Caco-2 (cell line): ENCODE measurements around the gene CAPZA1. TPM values are rescaled to one million over a fixed set of nuclear protein-coding genes. Genes with fewer than 3 reads are reported as not detected.

ENCODE experiments used
- BruUV-seq: library from RNA; stranded (reverse); fragments of 400-500 nt; replicated peaks from 2 replicates; lab custom pipeline; 2021; lab: Mats Ljungman, UMichigan
- CTCF ChIA-PET: fragments of 300-600 bp; sonication (Branson Sonifier 250); formaldehyde crosslinking; loops from one replicate; lab custom pipeline; 2022; ENCODE audit warnings: antibody characterized with exemption; lab: Charles Lee
- POLR2A ChIA-PET: fragments of 300-600 bp; sonication (Branson Sonifier 250); formaldehyde crosslinking; loops from one replicate; lab custom pipeline; 2022; ENCODE audit warnings: antibody characterized with exemption; lab: Charles Lee
- DNase-seq, 2 experiments: peaks; one replicate each; pipeline versions ENCODE4 v3.0.0 to v3.0.0-alpha.2; 2020 to 2022
- H3K27me3 ChIP-seq: replicated peaks from 2 replicates; pipeline ENCODE4 v1.6.0; 2011; ENCODE audit warnings: low read length; ENCODE audit not compliant: control insufficient read depth, insufficient read depth
- H3K36me3 ChIP-seq: 2 replicates; pipeline ENCODE4 v1.5.1; 2011; ENCODE audit warnings: low read length; ENCODE audit not compliant: control insufficient read depth, insufficient read depth
- H3K4me1 ChIP-seq: fragments of 250-450 bp; sonication (Bioruptor Pico); 2 replicates; pipeline ENCODE4 v1.5.1; 2020; ENCODE audit warnings: mild to moderate bottlenecking
- H3K4me3 ChIP-seq: 2 replicates; pipeline ENCODE4 v1.5.1; 2011; ENCODE audit warnings: low read depth, mild to moderate bottlenecking, control low read depth, low read length
- H3K9me3 ChIP-seq: fragments of 250-450 bp; sonication (Bioruptor Pico); 2 replicates; pipeline ENCODE4 v1.5.1; 2020; ENCODE audit warnings: mild to moderate bottlenecking, moderate library complexity
- H3K27ac Mint-ChIP-seq: one replicate; pipeline ENCODE4 v1.8.0; 2022; ENCODE audit warnings: mixed read lengths; ENCODE audit not compliant: unreplicated experiment
- H3K27me3 Mint-ChIP-seq: one replicate; pipeline ENCODE4 v1.8.0; 2022; ENCODE audit warnings: mixed read lengths; ENCODE audit not compliant: insufficient read depth, unreplicated experiment
- H3K36me3 Mint-ChIP-seq: one replicate; pipeline ENCODE4 v1.8.0; 2022; ENCODE audit warnings: mild to moderate bottlenecking, mixed read lengths; ENCODE audit not compliant: insufficient read depth, unreplicated experiment
- H3K4me1 Mint-ChIP-seq: one replicate; pipeline ENCODE4 v1.8.0; 2022; ENCODE audit warnings: low read depth, mixed read lengths; ENCODE audit not compliant: unreplicated experiment
- H3K4me3 Mint-ChIP-seq: one replicate; pipeline ENCODE4 v1.8.0; 2022; ENCODE audit warnings: mild to moderate bottlenecking, moderate library complexity, mixed read lengths; ENCODE audit not compliant: unreplicated experiment
- H3K9me3 Mint-ChIP-seq: one replicate; pipeline ENCODE4 v1.8.0; 2022; ENCODE audit warnings: mixed read lengths; ENCODE audit not compliant: unreplicated experiment
- CTCF ChIP-seq, 2 experiments: fragments of 200-600 bp in 1 of 2; IDR thresholded peaks; 1 replicate in 1 of 2; 2 replicates in 1 of 2; pipeline versions ENCODE4 v1.5.1 to v1.8.0; 2011 to 2022; ENCODE audit warnings: antibody characterized with exemption in 1 of 2, control low read depth in 1 of 2, inconsistent platforms in 1 of 2, low read depth in 1 of 2, low read length in 1 of 2, mild to moderate bottlenecking in 1 of 2, moderate library complexity in 1 of 2; ENCODE audit not compliant: insufficient read depth in 1 of 2, severe bottlenecking in 1 of 2, unreplicated experiment in 1 of 2
- intact Hi-C: fragments of 100-400 bp; cut with micrococcal nuclease; formaldehyde crosslinking; loops from one replicate; pipeline ENCODE4 v1.10.0; 2022; ENCODE audit not compliant: unreplicated experiment
- total RNA-seq: library from RNA; stranded (reverse); gene quantifications from 2 replicates; pipeline ENCODE4 v1.2.3, GENCODE V29; 2022

The CAPZA1 gene
- total RNA-seq, 1 experiment from 2014 or later: 82.4 TPM

- peak overlapping the region; percentile 72 for H3K27ac Mint-ChIP-seq
- H3K9me3 Mint-ChIP-seq: no peaks in the 10 kb centered on the region
- H3K4me3 Mint-ChIP-seq: no peak overlapping the region
- no peak for TF ChIP-seq CTCF (IDR thresholded peaks at IDR 0.05; ENCODE audit: insufficient read depth in 1 of 2, low read depth in 1 of 2, low read length in 1 of 2, severe bottlenecking in 1 of 2, unreplicated experiment in 1 of 2)
- H3K9me3 ChIP-seq: no peaks in the 10 kb centered on the region
- H3K4me3 ChIP-seq: no peak overlapping the region
- POLR2A ChIA-PET: interaction anchor here (2.9 kb wide), 1 partner anchor 26 kb away, joined by 27 read pairs; the partner anchor contains the start of gene MOV10
- peak; percentile 57 to 79 for DNase-seq
- BruUV-seq: no TSS peak
- peaks cover 1% of the 10 kb centered on the region; the same call in 1 of the 2 replicates for H3K36me3 ChIP-seq
- H3K4me1 ChIP-seq: peaks cover 61% of the 10 kb centered on the region
- no peaks in the 10 kb centered on the region for H3K27me3 ChIP-seq
- H3K4me1 Mint-ChIP-seq: peaks cover 27% of the 10 kb centered on the region
- intact Hi-C loops: no loop called here
- H3K27me3 Mint-ChIP-seq: no peaks in the 10 kb centered on the region
- peaks cover 78% of the 10 kb centered on the region for H3K36me3 Mint-ChIP-seq
- CTCF ChIA-PET: interaction anchor here (1.2 kb wide), 1 partner anchor 27 kb away, joined by 3 read pairs; no protein-coding TSS in a partner anchor
Observed at GRCh38 chr1:112700290-112701226, 80.9 kb downstream of the CAPZA1 start.

GRCh38 chr1:112701227-112702066, 81.8 kb downstream of the CAPZA1 start:
- peaks cover 27% of the 10 kb centered on the region for H3K4me1 Mint-ChIP-seq
- ChIA-PET CTCF (no interaction called here), POLR2A (no interaction called here)
- Histone ChIP-seq H3K27me3 (no peaks in the 10 kb centered on the region), H3K9me3 (no peaks in the 10 kb centered on the region), H3K4me1 (peaks cover 66% of the 10 kb centered on the region), H3K4me3 (no peak overlapping the region), H3K36me3 (peaks cover 1% of the 10 kb centered on the region; the same call in 1 of the 2 replicates)
- no peaks in the 10 kb centered on the region for H3K27me3 Mint-ChIP-seq
- H3K36me3 Mint-ChIP-seq: peaks cover 73% of the 10 kb centered on the region
- H3K4me3 Mint-ChIP-seq: no peak overlapping the region
- peak overlapping the region; percentile 72 for H3K27ac Mint-ChIP-seq
- intact Hi-C loops: no loop called here
- no peaks in the 10 kb centered on the region for H3K9me3 Mint-ChIP-seq
- no TSS peak for BruUV-seq
- no peak for TF ChIP-seq CTCF (IDR thresholded peaks at IDR 0.05; ENCODE audit: insufficient read depth in 1 of 2, low read depth in 1 of 2, low read length in 1 of 2, severe bottlenecking in 1 of 2, unreplicated experiment in 1 of 2)
- no peak for DNase-seq

GRCh38 chr1:112702067-112702395, 82.4 kb downstream of the CAPZA1 start:
- peak overlapping the region; percentile 72 for H3K27ac Mint-ChIP-seq
- no peak overlapping the region for H3K4me3 Mint-ChIP-seq
- H3K36me3 Mint-ChIP-seq: peaks cover 73% of the 10 kb centered on the region
- no TSS peak for BruUV-seq
- H3K27me3 Mint-ChIP-seq: no peaks in the 10 kb centered on the region
- CTCF ChIA-PET: no interaction called here
- no peaks in the 10 kb centered on the region for H3K27me3 ChIP-seq
- no peak for DNase-seq
- H3K4me1 Mint-ChIP-seq: peaks cover 27% of the 10 kb centered on the region
- no peak overlapping the region for H3K4me3 ChIP-seq
- H3K36me3 ChIP-seq: peaks cover 1% of the 10 kb centered on the region; the same call in 1 of the 2 replicates
- H3K9me3 ChIP-seq: no peaks in the 10 kb centered on the region
- no peak for TF ChIP-seq CTCF (IDR thresholded peaks at IDR 0.05; ENCODE audit: insufficient read depth in 1 of 2, low read depth in 1 of 2, low read length in 1 of 2, severe bottlenecking in 1 of 2, unreplicated experiment in 1 of 2)
- POLR2A ChIA-PET: no interaction called here
- no peaks in the 10 kb centered on the region for H3K9me3 Mint-ChIP-seq
- intact Hi-C loops: no loop called here
- H3K4me1 ChIP-seq: peaks cover 66% of the 10 kb centered on the region
